GM20000 (cell line): ENCODE data around the gene MORC1.
A peak's percentile ranks its signal among the peaks of the same experiment; 100 is the strongest.

Source experiments
- DNase-seq: peaks from one replicate; pipeline ENCODE4 v3.0.0; 2012; ENCODE audit warnings: low spot score
- TF ChIP-seq, protein P1 (sequence below): IDR thresholded peaks from 2 replicates; pipeline ENCODE4 v1.5.1; 2012; ENCODE audit warnings: mild to moderate bottlenecking, control low read depth; ENCODE audit errors: extremely low read depth, missing control alignments

Gene MORC1

GRCh38 chr3:109057056-109057455 lies 60.9 kb downstream of the MORC1 start:
- DNase-seq: no peak
- TF ChIP-seq, protein P1, sequence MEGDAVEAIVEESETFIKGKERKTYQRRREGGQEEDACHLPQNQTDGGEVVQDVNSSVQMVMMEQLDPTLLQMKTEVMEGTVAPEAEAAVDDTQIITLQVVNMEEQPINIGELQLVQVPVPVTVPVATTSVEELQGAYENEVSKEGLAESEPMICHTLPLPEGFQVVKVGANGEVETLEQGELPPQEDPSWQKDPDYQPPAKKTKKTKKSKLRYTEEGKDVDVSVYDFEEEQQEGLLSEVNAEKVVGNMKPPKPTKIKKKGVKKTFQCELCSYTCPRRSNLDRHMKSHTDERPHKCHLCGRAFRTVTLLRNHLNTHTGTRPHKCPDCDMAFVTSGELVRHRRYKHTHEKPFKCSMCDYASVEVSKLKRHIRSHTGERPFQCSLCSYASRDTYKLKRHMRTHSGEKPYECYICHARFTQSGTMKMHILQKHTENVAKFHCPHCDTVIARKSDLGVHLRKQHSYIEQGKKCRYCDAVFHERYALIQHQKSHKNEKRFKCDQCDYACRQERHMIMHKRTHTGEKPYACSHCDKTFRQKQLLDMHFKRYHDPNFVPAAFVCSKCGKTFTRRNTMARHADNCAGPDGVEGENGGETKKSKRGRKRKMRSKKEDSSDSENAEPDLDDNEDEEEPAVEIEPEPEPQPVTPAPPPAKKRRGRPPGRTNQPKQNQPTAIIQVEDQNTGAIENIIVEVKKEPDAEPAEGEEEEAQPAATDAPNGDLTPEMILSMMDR: no peak

DNA sequence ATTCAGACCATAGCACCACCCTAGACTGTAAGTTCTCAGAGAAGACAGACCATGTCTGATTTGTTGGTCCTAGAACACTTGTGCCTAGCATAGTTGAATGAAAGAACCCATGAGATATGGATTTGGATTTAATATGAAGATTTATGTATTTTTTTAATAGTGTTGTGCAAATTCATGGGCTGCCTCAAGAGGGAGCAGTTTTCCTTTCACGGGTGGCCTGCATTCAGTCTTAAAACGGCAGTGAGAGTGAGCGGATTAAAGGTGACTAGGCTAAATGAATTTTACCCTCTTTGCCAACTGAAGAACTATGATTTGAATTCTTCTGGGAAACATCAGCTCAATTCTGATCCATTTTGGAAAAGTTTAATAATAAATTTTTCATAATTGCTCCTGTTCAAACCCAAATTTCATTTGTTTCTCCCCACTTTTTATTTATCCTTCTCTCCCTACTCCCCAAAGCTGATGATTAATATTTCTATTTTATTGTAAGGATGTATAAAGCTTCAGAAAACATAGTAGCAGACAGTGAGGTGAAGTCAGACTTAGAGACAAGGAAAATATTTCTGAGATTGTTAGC lies 67.3 kb downstream of the MORC1 start:
- TF ChIP-seq, protein P1: peak; percentile 52
- DNase-seq: peak; percentile 35

GRCh38 chr3:109047366-109047765 lies 70.6 kb downstream of the MORC1 start:
- no peak for DNase-seq

GRCh38 chr3:109045271-109046040 lies 72.5 kb downstream of the MORC1 start:
- no peak for DNase-seq
- TF ChIP-seq, protein P1: no peak

More at GRCh38 chr3:109047366-109047765, 70.6 kb downstream of the MORC1 start:
- TF ChIP-seq, protein P1: no peak

GRCh38 chr3:109035082-109035481 lies 82.9 kb downstream of the MORC1 start:
- DNase-seq: no peak
- TF ChIP-seq, protein P1: no peak

- TF ChIP-seq, protein P1: no peak
Observed at GRCh38 chr3:109033000-109033660, 84.8 kb downstream of the MORC1 start.

GRCh38 chr3:109028753-109029152 lies 89.2 kb downstream of the MORC1 start:
- no peak for DNase-seq
- TF ChIP-seq, protein P1: no peak

More at GRCh38 chr3:109033000-109033660, 84.8 kb downstream of the MORC1 start:
- DNase-seq: no peak
